LoVo (cell line): Measurements from ENCODE around the gene ABTB2.

Experiments
- DNase-seq: peaks from one replicate; pipeline ENCODE4 v3.0.0-alpha.2; 2016; ENCODE audit warnings: low spot score

Gene ABTB2

GRCh38 chr11:34284811-34285481, 72.9 kb downstream of the ABTB2 start:
- DNase-seq, result no peak

- DNase-seq, result no peak
These were observed 73.7 kb downstream of the ABTB2 start for GRCh38 chr11:34284156-34284555.

GRCh38 chr11:34280945-34281872, 76.6 kb downstream of the ABTB2 start:
- no peak for DNase-seq

- DNase-seq, result no peak
These were observed 79.0 kb downstream of the ABTB2 start for GRCh38 chr11:34278693-34279297.

- DNase-seq, result no peak
These were observed 79.6 kb downstream of the ABTB2 start for GRCh38 chr11:34278175-34278574.

- no peak for DNase-seq
These were observed 80.6 kb downstream of the ABTB2 start for GRCh38 chr11:34277171-34277570.

GRCh38 chr11:34276352-34276864, 81.4 kb downstream of the ABTB2 start:
- no peak for DNase-seq

GRCh38 chr11:34275486-34275885, 82.3 kb downstream of the ABTB2 start:
- no peak for DNase-seq

- no peak for DNase-seq
These were observed 83.0 kb downstream of the ABTB2 start for GRCh38 chr11:34274712-34275398.

- no peak for DNase-seq
These were observed 84.7 kb downstream of the ABTB2 start for GRCh38 chr11:34273099-34273498.

GRCh38 chr11:34271727-34272126, 86.1 kb downstream of the ABTB2 start:
- DNase-seq, result no peak

- no peak for DNase-seq
These were observed 87.1 kb downstream of the ABTB2 start for GRCh38 chr11:34270711-34271110.

- DNase-seq, result no peak
These were observed 88.0 kb downstream of the ABTB2 start for GRCh38 chr11:34269694-34270245.

GRCh38 chr11:34268906-34269430, 88.8 kb downstream of the ABTB2 start:
- no peak for DNase-seq

GRCh38 chr11:34267417-34267816, 90.4 kb downstream of the ABTB2 start:
- no peak for DNase-seq

- DNase-seq, result no peak
These were observed 90.8 kb downstream of the ABTB2 start for GRCh38 chr11:34267013-34267412.

- no peak for DNase-seq
These were observed 91.5 kb downstream of the ABTB2 start for GRCh38 chr11:34266090-34266912.

- DNase-seq, result no peak
These were observed 93.3 kb downstream of the ABTB2 start for GRCh38 chr11:34264303-34265110.

GRCh38 chr11:34263441-34264091, 94.2 kb downstream of the ABTB2 start:
- peak; percentile 94 for DNase-seq
